HG03025 (cell line): ENCODE data around the gene AMOTL1.

Experiments used
- ATAC-seq: cut with Tn5 transposase; IDR thresholded peaks from one replicate; pipeline ENCODE4 v1.9.1; 2021; ENCODE audit warnings: mild to moderate bottlenecking, moderate library complexity; ENCODE audit not compliant: unreplicated experiment, low FRiP score

The AMOTL1 gene

GRCh38 chr11:94741022-94741679, 27.0 kb upstream of the AMOTL1 start:
- no peak for ATAC-seq

GRCh38 chr11:94742665-94743064, 25.5 kb upstream of the AMOTL1 start:
- no peak for ATAC-seq

- no peak for ATAC-seq
Measured at GRCh38 chr11:94746721-94747120, 21.4 kb upstream of the AMOTL1 start.

- ATAC-seq: no peak
Measured at GRCh38 chr11:94747146-94747545, 21.0 kb upstream of the AMOTL1 start.

GRCh38 chr11:94747601-94748041, 20.5 kb upstream of the AMOTL1 start:
- no peak for ATAC-seq

- ATAC-seq: no peak
Measured at GRCh38 chr11:94749369-94749768, 18.8 kb upstream of the AMOTL1 start.

- no peak for ATAC-seq
Measured at GRCh38 chr11:94750319-94751217, 17.6 kb upstream of the AMOTL1 start.

GRCh38 chr11:94751218-94751609, 16.9 kb upstream of the AMOTL1 start:
- ATAC-seq: no peak

GRCh38 chr11:94751786-94752185, 16.4 kb upstream of the AMOTL1 start:
- no peak for ATAC-seq

GRCh38 chr11:94753630-94754029, 14.5 kb upstream of the AMOTL1 start:
- ATAC-seq: no peak

- ATAC-seq: no peak
Measured at GRCh38 chr11:94754335-94754734, 13.8 kb upstream of the AMOTL1 start.

GRCh38 chr11:94754819-94755218, 13.3 kb upstream of the AMOTL1 start:
- no peak for ATAC-seq

GRCh38 chr11:94755494-94755893, 12.7 kb upstream of the AMOTL1 start:
- ATAC-seq: no peak

- ATAC-seq: no peak
Measured at GRCh38 chr11:94757037-94757735, 11.0 kb upstream of the AMOTL1 start.

- ATAC-seq: no peak
Measured at GRCh38 chr11:94758666-94759065, 9.5 kb upstream of the AMOTL1 start.

- no peak for ATAC-seq
Measured at GRCh38 chr11:94759522-94759921, 8.6 kb upstream of the AMOTL1 start.

- ATAC-seq: no peak
Measured at GRCh38 chr11:94760296-94760695, 7.9 kb upstream of the AMOTL1 start.

GRCh38 chr11:94762208-94762607, 5.9 kb upstream of the AMOTL1 start:
- ATAC-seq: no peak

GRCh38 chr11:94762995-94763394, 5.2 kb upstream of the AMOTL1 start:
- no peak for ATAC-seq

GRCh38 chr11:94766713-94767206, 1.4 kb upstream of the AMOTL1 start:
- ATAC-seq: no peak

- no peak for ATAC-seq
Measured at GRCh38 chr11:94767291-94767690, 865 bp upstream of the AMOTL1 start.
